SK-N-MC (cell line): ENCODE results near the gene SPAG6.
A peak's percentile ranks its signal among the peaks of the same experiment; 100 is the strongest.

ENCODE experiments used
- DNase-seq: peaks from one replicate; pipeline ENCODE4 v3.0.0-alpha.2; 2011; ENCODE audit warnings: low read depth, low spot score
- H3K27ac ChIP-seq: fragments of 200-600 bp; sonication (generic); 2 replicates; pipeline ENCODE4 v1.5.1; 2016; ENCODE audit warnings: mixed run types
- H3K36me3 ChIP-seq: fragments of 200-600 bp; sonication (generic); 2 replicates; pipeline ENCODE4 v1.6.1; 2017; ENCODE audit warnings: antibody characterized with exemption, low read length, mixed read lengths; ENCODE audit not compliant: insufficient read depth
- H3K4me3 ChIP-seq: fragments of 200-600 bp; sonication (generic); 2 replicates; pipeline ENCODE4 v1.5.1; 2016
- H3K9ac ChIP-seq: fragments of 200-600 bp; sonication (generic); 2 replicates; pipeline ENCODE4 v1.8.0; 2017; ENCODE audit warnings: mixed run types, mixed read lengths; ENCODE audit not compliant: insufficient read length
- H3K9me3 ChIP-seq: fragments of 200-600 bp; sonication (generic); 2 replicates; pipeline ENCODE4 v1.6.1; 2017; ENCODE audit warnings: low read depth, mild to moderate bottlenecking, antibody characterized with exemption, low read length, moderate library complexity, mixed read lengths
- EZH2 ChIP-seq: fragments of 200-600 bp; sonication (generic); IDR thresholded peaks from one replicate; pipeline ENCODE4 v1.6.1; 2017; ENCODE audit warnings: antibody characterized with exemption
- FOXP2 ChIP-seq: optimal IDR thresholded peaks from 2 replicates; pipeline ENCODE3; 2011; ENCODE audit warnings: mild to moderate bottlenecking, moderate library complexity; ENCODE audit not compliant: insufficient read depth; ENCODE audit errors: extremely low read length, control extremely low read depth
- POLR2AphosphoS5 ChIP-seq: IDR thresholded peaks from 2 replicates; pipeline ENCODE4 v1.6.1; 2012; ENCODE audit warnings: mild to moderate bottlenecking, low read depth, low read length, borderline replicate concordance

Gene SPAG6

DNA sequence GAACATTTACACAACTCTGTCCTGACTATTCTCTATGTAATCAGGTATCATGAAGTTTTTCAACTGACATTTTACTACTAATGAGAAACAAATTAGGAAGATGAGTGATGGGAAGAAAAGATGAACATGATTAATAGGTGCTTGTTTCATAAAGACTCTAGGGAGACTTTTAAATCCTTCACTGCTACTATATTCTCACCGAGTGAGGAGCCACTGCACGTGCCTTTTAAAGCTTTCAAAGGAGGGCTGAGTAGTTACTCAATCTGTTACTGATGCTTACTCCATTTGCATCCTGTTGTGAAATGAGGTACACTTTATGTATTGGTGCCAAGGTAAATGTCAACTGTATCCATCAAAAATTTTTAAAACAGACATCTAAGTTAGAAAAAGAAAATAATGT lies 30.4 kb upstream of the SPAG6 start:
- Histone ChIP-seq H3K4me3 (peak overlapping the region; percentile 88; the same call in 1 of the 2 replicates), H3K9me3 (no peaks in the 10 kb centered on the region), H3K36me3 (no peaks in the 10 kb centered on the region), H3K27ac (no peak overlapping the region), H3K9ac (no peak overlapping the region)
- TF ChIP-seq EZH2 = no peak
- TF ChIP-seq POLR2AphosphoS5 = no peak
- TF ChIP-seq FOXP2 = no peak
- no peak for DNase-seq

DNA sequence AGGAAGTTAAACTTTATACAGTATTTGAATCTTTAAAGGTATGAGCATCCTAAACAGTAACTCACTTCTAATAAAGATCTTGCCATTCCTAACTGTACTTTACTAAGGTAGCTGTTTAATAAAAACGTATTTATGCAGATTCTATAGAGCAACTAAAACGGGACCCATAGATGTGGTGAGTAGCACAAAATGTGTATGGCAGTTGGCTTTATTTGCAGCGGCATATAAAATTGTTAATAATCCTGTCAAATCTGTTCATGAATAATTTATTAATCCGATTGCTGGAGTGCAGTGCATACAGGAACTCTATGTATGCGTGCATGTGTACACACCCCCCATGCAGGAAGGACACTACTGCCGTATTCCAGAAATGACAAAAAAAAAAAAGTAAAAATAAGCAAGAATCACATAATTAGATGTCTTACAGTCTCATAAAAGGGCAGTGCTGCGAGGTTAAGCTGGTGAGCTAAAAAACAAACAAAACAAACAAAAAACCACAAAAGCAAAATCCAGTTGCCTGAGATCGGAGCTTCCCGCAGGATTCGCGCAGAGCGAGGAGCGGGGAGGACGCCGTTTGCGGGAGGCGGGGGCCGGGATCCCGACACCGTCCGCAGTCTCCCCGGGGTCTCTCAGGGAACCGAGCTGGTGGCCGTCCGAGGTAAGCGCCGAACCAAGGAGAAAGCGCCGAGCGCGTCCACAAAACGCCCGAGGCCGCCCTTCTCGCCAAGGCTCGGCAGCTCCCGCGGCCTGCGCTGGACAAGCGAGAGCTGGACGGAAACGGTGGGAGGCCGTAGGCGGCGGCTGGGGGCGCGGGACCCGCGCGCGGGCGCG lies 29.6 kb upstream of the SPAG6 start:
- no peaks in the 10 kb centered on the region for H3K9me3 ChIP-seq

DNA sequence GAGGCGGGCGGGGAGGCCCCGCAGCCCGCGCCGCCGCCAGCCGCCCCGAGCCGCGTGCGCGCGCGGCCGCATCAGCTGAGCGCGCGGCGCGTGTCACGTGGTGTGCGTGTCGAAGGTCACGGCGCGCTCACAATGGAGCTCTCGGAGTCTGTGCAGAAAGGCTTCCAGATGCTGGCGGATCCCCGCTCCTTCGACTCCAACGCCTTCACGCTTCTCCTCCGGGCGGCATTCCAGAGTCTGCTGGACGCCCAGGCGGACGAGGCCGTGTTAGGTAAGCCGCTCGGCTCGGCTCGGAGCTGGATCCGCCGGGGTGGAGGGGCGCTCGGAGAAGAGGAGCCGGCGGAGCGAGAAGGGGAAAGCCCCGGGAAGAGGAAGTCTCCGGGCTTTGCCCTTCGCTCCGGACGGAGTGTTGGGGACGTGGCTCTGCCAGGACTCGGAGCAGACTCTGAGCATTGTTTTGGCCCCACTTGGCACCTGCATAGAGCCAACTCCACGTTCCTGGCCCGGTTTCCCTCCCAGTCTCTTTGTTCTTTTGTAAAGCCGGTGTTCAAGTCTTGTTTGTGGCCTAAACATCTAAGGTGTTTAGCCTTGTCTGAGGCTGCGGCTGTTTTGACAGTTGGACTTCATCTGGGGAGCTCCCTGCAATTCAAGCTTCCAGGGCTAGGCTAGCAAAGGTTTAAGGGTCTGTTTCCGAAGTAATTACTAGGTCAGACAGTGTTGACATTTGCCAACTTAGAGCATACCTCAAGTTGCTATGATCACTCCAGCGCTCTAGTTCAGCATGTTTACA lies 28.8 kb upstream of the SPAG6 start, which contains the start of gene COMMD3:
TSS of gene COMMD3 (plus strand) at position 103 of the 790 bp plus-strand sequence. CDS start at position 133, 30 bp downstream.
- Histone ChIP-seq H3K27ac (peak within 1 kb of the TSS; percentile 42; the same call in 1 of the 2 replicates), H3K9ac (peak within 1 kb of the TSS; percentile 80)

More for the DNA sequence above, 29.6 kb upstream of the SPAG6 start:
- Histone ChIP-seq H3K27ac (no peak overlapping the region; the same call in 1 of the 2 replicates), H3K4me3 (peak overlapping the region; percentile 88), H3K9ac (peak overlapping the region; percentile 77), H3K36me3 (no peaks in the 10 kb centered on the region)
- TF ChIP-seq EZH2 (no peak), FOXP2 (no peak), POLR2AphosphoS5 (no peak)
- no peak for DNase-seq

DNA sequence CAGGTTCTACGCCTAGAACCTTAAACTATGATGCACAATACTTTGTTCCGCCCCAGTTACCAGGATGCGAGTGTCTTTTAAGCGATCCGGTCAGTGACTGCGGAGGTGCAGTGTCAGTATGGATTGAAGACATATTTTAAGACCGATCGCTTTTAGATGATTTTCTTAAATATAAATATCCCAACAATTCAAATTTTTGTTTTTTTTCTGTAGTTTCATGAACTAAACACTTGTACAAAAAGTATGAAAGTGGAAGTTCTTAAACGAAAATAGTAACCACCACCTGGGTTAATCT lies 28.3 kb upstream of the SPAG6 start:
- H3K4me3 ChIP-seq = peak overlapping the region; percentile 88
- no peak for DNase-seq
- no peaks in the 10 kb centered on the region for H3K36me3 ChIP-seq
- H3K9ac ChIP-seq = peak overlapping the region; percentile 80
- no peak overlapping the region for H3K27ac ChIP-seq
- no peaks in the 10 kb centered on the region for H3K9me3 ChIP-seq
- TF ChIP-seq POLR2AphosphoS5 = no peak

More for the DNA sequence above, 28.8 kb upstream of the SPAG6 start, which contains the start of gene COMMD3:
- DNase-seq = no peak
- Histone ChIP-seq H3K4me3 (peak within 1 kb of the TSS; percentile 88), H3K9me3 (no peaks in the 10 kb centered on the region), H3K36me3 (no peaks in the 10 kb centered on the region)
- TF ChIP-seq EZH2 (no peak), POLR2AphosphoS5 (peak; percentile 74; the same call in 1 of the 2 replicates)

DNA sequence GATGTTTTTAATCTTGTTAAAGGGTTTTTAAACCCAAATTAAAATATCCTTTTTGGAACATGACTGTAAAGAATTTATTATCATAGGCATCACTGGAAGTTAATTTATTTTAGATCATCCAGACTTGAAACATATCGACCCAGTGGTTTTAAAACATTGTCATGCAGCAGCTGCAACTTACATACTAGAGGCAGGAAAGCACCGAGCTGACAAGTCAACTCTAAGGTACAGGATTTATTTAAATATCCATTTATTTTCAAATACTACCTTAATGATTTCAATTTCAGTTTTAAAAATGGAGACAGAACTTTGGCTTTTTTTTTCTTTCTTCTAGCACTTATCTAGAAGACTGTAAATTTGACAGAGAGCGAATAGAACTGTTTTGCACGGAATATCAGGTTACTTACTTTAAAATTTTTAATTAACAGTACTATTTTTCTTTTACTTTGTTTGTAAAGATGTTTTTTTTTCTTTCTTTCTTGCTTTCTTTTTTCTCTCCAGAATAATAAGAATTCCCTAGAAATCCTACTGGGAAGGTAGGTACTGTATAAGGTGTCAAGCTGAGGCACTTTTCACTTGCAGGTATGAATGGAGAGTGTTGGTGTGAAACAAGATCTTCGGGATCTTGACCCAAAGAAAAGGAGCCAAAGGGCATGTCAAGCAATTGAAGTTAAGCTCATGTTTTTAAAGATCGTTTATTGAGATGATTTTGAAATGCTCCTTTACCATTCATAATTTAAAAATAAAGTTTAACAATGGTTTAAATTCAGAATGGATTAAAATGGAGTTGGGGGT lies 27.3 kb upstream of the SPAG6 start:
- TF ChIP-seq FOXP2 (no peak), EZH2 (no peak), POLR2AphosphoS5 (no peak)
- no peak overlapping the region for H3K4me3 ChIP-seq
- H3K27ac ChIP-seq = no peak overlapping the region
- no peaks in the 10 kb centered on the region for H3K9me3 ChIP-seq
- H3K36me3 ChIP-seq = no peaks in the 10 kb centered on the region
- no peak for DNase-seq
- no peak overlapping the region for H3K9ac ChIP-seq

DNA sequence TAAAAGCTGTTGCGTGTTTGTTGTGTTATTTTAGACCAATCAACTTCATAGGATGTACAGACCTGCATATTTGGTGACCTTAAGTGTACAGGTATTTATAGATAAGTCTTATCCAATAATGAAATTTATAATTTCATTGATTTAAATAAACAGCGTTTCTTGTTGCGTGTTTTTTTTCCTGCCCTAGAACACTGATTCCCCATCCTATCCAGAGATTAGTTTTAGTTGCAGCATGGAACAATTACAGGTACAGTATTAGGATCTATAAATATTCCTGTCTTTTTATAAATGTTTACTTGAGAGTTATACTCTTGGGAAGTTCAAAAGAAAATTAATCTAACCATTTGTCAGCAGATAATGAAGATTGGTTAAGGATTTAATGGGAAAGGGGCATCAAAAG lies 26.5 kb upstream of the SPAG6 start:
- H3K36me3 ChIP-seq = no peaks in the 10 kb centered on the region

DNA sequence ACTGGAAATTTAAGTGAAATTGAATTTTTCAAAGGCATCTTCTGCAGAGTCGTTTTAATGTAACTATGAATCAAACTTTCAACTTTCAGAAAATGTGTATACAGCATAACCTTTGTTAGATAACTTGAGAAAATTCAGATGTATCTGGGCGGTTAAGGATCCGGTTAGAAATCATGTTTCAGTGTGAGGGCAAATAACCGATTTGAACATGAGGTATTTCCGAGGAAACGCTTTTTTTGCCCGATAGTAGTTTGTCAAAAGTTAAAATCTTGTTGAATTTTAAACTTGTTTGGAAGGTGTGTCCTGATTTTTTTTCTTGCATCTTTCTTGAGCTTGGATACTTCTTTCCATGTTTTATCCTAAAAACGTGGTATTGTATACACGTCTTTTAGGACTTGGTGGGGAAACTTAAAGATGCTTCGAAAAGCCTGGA lies 25.7 kb upstream of the SPAG6 start:
- Histone ChIP-seq H3K27ac (no peak overlapping the region), H3K36me3 (no peaks in the 10 kb centered on the region), H3K9ac (no peak overlapping the region), H3K9me3 (no peaks in the 10 kb centered on the region), H3K4me3 (peak overlapping the region; percentile 75)
- TF ChIP-seq POLR2AphosphoS5 (no peak), FOXP2 (no peak), EZH2 (no peak)
- no peak for DNase-seq

More for the DNA sequence above, 26.5 kb upstream of the SPAG6 start:
- Histone ChIP-seq H3K4me3 (no peak overlapping the region), H3K9me3 (no peaks in the 10 kb centered on the region), H3K9ac (no peak overlapping the region), H3K27ac (no peak overlapping the region)
- no peak for DNase-seq
- TF ChIP-seq EZH2 (no peak), FOXP2 (no peak), POLR2AphosphoS5 (no peak)
